ENCODE data around the gene LY9. TPM values are rescaled to one million over a fixed set of nuclear protein-coding genes. Genes with fewer than 3 reads are reported as not detected.

LY9 gene
- 1 to 10 TPM in 1 of 4 donors, under 1 TPM in 3; 0.26 to 3.2 (median 0.60) TPM for total RNA-seq

- peak; percentile 31 for DNase-seq
- TF ChIP-seq POLR2A (IDR thresholded peaks at IDR 0.05) (peak in 1 of 4 donors; percentile 83), CTCF (IDR thresholded peaks at IDR 0.05) (no peak)
- H3K27me3 ChIP-seq, result no peaks in the 10 kb centered on the region
- H3K9me3 ChIP-seq, result no peaks in the 10 kb centered on the region
- 64 to 77% methylated on average over 4 of the region's 4 CpGs for WGBS, 2 donors
- intact Hi-C loops (cut with DNase I), result no loop called here
- H3K36me3 ChIP-seq, result no peaks in the 10 kb centered on the region
- peak within 1 kb of the TSS in 3 of 4 donors; percentile 18 to 55 (median 51) for H3K27ac ChIP-seq
- no peaks in the 10 kb centered on the region for H3K4me1 ChIP-seq
- peak within 1 kb of the TSS in 3 of 4 donors; percentile 10 to 37 (median 23) for H3K4me3 ChIP-seq
These were observed at the start of gene LY9 for GRCh38 chr1:160795951-160796383. LY9 (plus strand) TSS chr1:160796174; CDS start chr1:160796188, 14 bp downstream.

- peaks cover 3 to 16% (median 7%) of the 10 kb centered on the region in 3 donors for H3K4me1 ChIP-seq
- TF ChIP-seq CTCF (IDR thresholded peaks at IDR 0.05), result no peak
- no peak for TF ChIP-seq POLR2A (IDR thresholded peaks at IDR 0.05)
- H3K9me3 ChIP-seq, result no peaks in the 10 kb centered on the region
- H3K27me3 ChIP-seq, result peaks cover 0 to 11% (median 0%) of the 10 kb centered on the region in 4 donors
- H3K4me3 ChIP-seq, result no peak overlapping the region
- DNase-seq, result no peak
- 82% methylated on average over 7 of the region's 7 CpGs for WGBS, 2 donors
- H3K27ac ChIP-seq, result no peak overlapping the region
- no peaks in the 10 kb centered on the region for H3K36me3 ChIP-seq
- intact Hi-C loops (cut with DNase I), result no loop called here
These were observed 49.0 kb upstream of the LY9 start for GRCh38 chr1:160746836-160747500.

- Histone ChIP-seq H3K4me3 (no peak overlapping the region), H3K9me3 (no peaks in the 10 kb centered on the region), H3K36me3 (no peaks in the 10 kb centered on the region), H3K4me1 (peaks cover 3 to 16% (median 7%) of the 10 kb centered on the region in 3 donors), H3K27me3 (peaks cover 0 to 11% (median 0%) of the 10 kb centered on the region in 4 donors), H3K27ac (no peak overlapping the region)
- TF ChIP-seq POLR2A (IDR thresholded peaks at IDR 0.05) (no peak), CTCF (IDR thresholded peaks at IDR 0.05) (no peak)
- intact Hi-C loops (cut with DNase I), result no loop called here
- no peak for DNase-seq
These were observed 48.3 kb upstream of the LY9 start for GRCh38 chr1:160747717-160748116.

GRCh38 chr1:160748181-160748877 is 47.6 kb upstream of the LY9 start:
- H3K36me3 ChIP-seq, result no peaks in the 10 kb centered on the region
- peaks cover 0 to 11% (median 0%) of the 10 kb centered on the region in 4 donors for H3K27me3 ChIP-seq
- no peaks in the 10 kb centered on the region for H3K9me3 ChIP-seq
- DNase-seq, result no peak
- WGBS, 2 donors, result 78 to 81% methylated on average over 3 to 10 of the region's 10 CpGs
- no peak overlapping the region for H3K4me3 ChIP-seq
- peak overlapping the region in 1 of 4 donors; percentile 45 for H3K27ac ChIP-seq
- intact Hi-C loops (cut with DNase I), result no loop called here
- peaks cover 3 to 16% (median 7%) of the 10 kb centered on the region in 3 donors for H3K4me1 ChIP-seq
- TF ChIP-seq POLR2A (IDR thresholded peaks at IDR 0.05) (no peak), CTCF (IDR thresholded peaks at IDR 0.05) (peak in 3 of 6 experiments; percentile 9 to 58 (median 28))

GRCh38 chr1:160748878-160749269 is 47.1 kb upstream of the LY9 start:
- no peaks in the 10 kb centered on the region for H3K9me3 ChIP-seq
- WGBS, 2 donors, result 88 to 94% methylated on average over 1 of the region's 1 CpG
- no peaks in the 10 kb centered on the region for H3K36me3 ChIP-seq
- DNase-seq, result no peak
- H3K27me3 ChIP-seq, result peaks cover 0 to 11% (median 0%) of the 10 kb centered on the region in 4 donors
- intact Hi-C loops (cut with DNase I), result no loop called here
- peaks cover 3 to 16% (median 7%) of the 10 kb centered on the region in 3 donors for H3K4me1 ChIP-seq
- H3K27ac ChIP-seq, result peak overlapping the region in 1 of 4 donors; percentile 45
- no peak overlapping the region for H3K4me3 ChIP-seq
- TF ChIP-seq POLR2A (IDR thresholded peaks at IDR 0.05) (no peak), CTCF (IDR thresholded peaks at IDR 0.05) (no peak)
